Neural cell (in vitro differentiated cells): ENCODE data around the gene CLIP4. TPM values are rescaled to one million over a fixed set of nuclear protein-coding genes. Genes with fewer than 3 reads are reported as not detected.

ENCODE experiments used
- H2AFZ ChIP-seq: fragments of 200-600, 300-800 bp; sonication (generic), shearing (Covaris generic); 2 replicates; pipeline ENCODE4 v1.6.0; 2014; ENCODE audit warnings: low read depth, mild to moderate bottlenecking, antibody characterized with exemption, low read length, moderate library complexity
- H3F3A ChIP-seq: fragments of 200-600 bp; shearing (Covaris generic); 2 replicates; pipeline ENCODE4 v1.6.1; 2016; ENCODE audit warnings: mild to moderate bottlenecking, moderate library complexity, mixed read lengths, antibody characterized with exemption, low read length; ENCODE audit not compliant: insufficient read depth, poor library complexity, severe bottlenecking
- H3K27ac ChIP-seq: fragments of 200-600, 300-800 bp; sonication (generic), shearing (Covaris generic); 2 replicates; pipeline ENCODE4 v1.5.1; 2014; ENCODE audit warnings: mild to moderate bottlenecking, low read length, moderate library complexity
- H3K27me3 ChIP-seq: fragments of 300-800, 200-600 bp; sonication (generic), shearing (Covaris generic); 2 replicates; pipeline ENCODE4 v1.6.0; 2014; ENCODE audit warnings: mild to moderate bottlenecking, low read depth, low read length, moderate library complexity; ENCODE audit not compliant: insufficient read depth
- H3K36me3 ChIP-seq: fragments of 300-800, 200-600 bp; sonication (generic), shearing (Covaris generic); 2 replicates; pipeline ENCODE4 v1.5.1; 2014; ENCODE audit warnings: mild to moderate bottlenecking, antibody characterized with exemption, low read length, moderate library complexity; ENCODE audit not compliant: insufficient read depth
- H3K4me2 ChIP-seq: fragments of 300-800, 200-600 bp; sonication (generic), shearing (Covaris generic); 2 replicates; pipeline ENCODE4 v1.6.0; 2014; ENCODE audit warnings: mild to moderate bottlenecking, low read length
- H3K4me3 ChIP-seq: fragments of 300-800, 200-600 bp; sonication (generic), shearing (Covaris generic); 2 replicates; pipeline ENCODE4 v1.5.1; 2014; ENCODE audit warnings: mild to moderate bottlenecking, low read length, moderate library complexity
- H3K79me2 ChIP-seq: fragments of 200-600 bp; shearing (Covaris generic); replicated peaks from 2 replicates; pipeline ENCODE4 v1.6.0; 2014; ENCODE audit warnings: mild to moderate bottlenecking, low read length, moderate library complexity; ENCODE audit not compliant: insufficient read depth
- H3K9ac ChIP-seq: fragments of 300-800, 200-600 bp; sonication (generic), shearing (Covaris generic); 2 replicates; pipeline ENCODE4 v1.6.1; 2016; ENCODE audit warnings: mild to moderate bottlenecking, low read length, mixed read lengths
- H3K9me2 ChIP-seq: fragments of 200-600 bp; shearing (Covaris generic); 2 replicates; pipeline ENCODE4 v1.6.1; 2016; ENCODE audit warnings: mild to moderate bottlenecking, low read length, mixed read lengths; ENCODE audit not compliant: insufficient read depth
- H3K9me3 ChIP-seq: fragments of 200-600, 300-800 bp; sonication (generic), shearing (Covaris generic); 2 replicates; pipeline ENCODE4 v1.6.1; 2016; ENCODE audit warnings: mild to moderate bottlenecking, mixed run types, low read length, moderate library complexity, mixed read lengths
- H4K20me1 ChIP-seq: fragments of 200-600 bp; shearing (Covaris generic); 2 replicates; pipeline ENCODE4 v1.6.1; 2016; ENCODE audit warnings: mild to moderate bottlenecking, mixed run types; ENCODE audit not compliant: insufficient read depth
- CTCF ChIP-seq: fragments of 450-650 bp; IDR thresholded peaks from 2 replicates; pipeline ENCODE4 v1.5.1; 2014; ENCODE audit warnings: antibody characterized with exemption, mild to moderate bottlenecking, moderate library complexity; ENCODE audit not compliant: poor library complexity, severe bottlenecking
- EP300 ChIP-seq: fragments of 450-650 bp; conservative IDR thresholded peaks from 2 replicates; pipeline ENCODE4 v1.6.1; 2014; ENCODE audit warnings: antibody characterized with exemption, mild to moderate bottlenecking, moderate library complexity; ENCODE audit not compliant: poor library complexity, severe bottlenecking
- EZH2 ChIP-seq: fragments of 200-600, 300-800 bp; shearing (Covaris generic), sonication (generic); IDR thresholded peaks from 2 replicates; pipeline ENCODE4 v1.6.1; 2014; ENCODE audit warnings: antibody characterized with exemption, low read length, borderline replicate concordance, mild to moderate bottlenecking; ENCODE audit not compliant: insufficient read depth, poor library complexity, severe bottlenecking
- MXI1 ChIP-seq: fragments of 450-650 bp; conservative IDR thresholded peaks from 2 replicates; pipeline ENCODE4 v1.6.1; 2014; ENCODE audit warnings: antibody characterized with exemption, mild to moderate bottlenecking; ENCODE audit not compliant: poor library complexity, severe bottlenecking
- POLR2AphosphoS5 ChIP-seq: IDR thresholded peaks from 2 replicates; pipeline ENCODE4 v1.6.1; 2012
- RAD21 ChIP-seq: fragments of 450-650 bp; conservative IDR thresholded peaks from 2 replicates; pipeline ENCODE4 v1.6.1; 2014; ENCODE audit warnings: antibody characterized with exemption, mild to moderate bottlenecking, moderate library complexity
- REST ChIP-seq: IDR thresholded peaks from 2 replicates; pipeline ENCODE4 v1.6.1; 2012; ENCODE audit warnings: borderline replicate concordance
- SMC3 ChIP-seq: fragments of 450-650 bp; conservative IDR thresholded peaks from 2 replicates; pipeline ENCODE4 v1.6.1; 2014; ENCODE audit warnings: antibody characterized with exemption, mild to moderate bottlenecking, moderate library complexity; ENCODE audit not compliant: poor library complexity
- TAF1 ChIP-seq: IDR thresholded peaks from 2 replicates; pipeline ENCODE4 v1.6.1; 2012; ENCODE audit warnings: low read depth
- polyA plus RNA-seq: library from polyadenylated mRNA; depleted of rRNA; stranded (reverse); fragments of >200 nt; gene quantifications from 2 replicates; pipeline ENCODE4 v1.2.3, GENCODE V29; 2014

CLIP4 gene
- polyA plus RNA-seq, 1 donor from 2014 or later: 10.2 TPM

GRCh38 chr2:29070526-29070925 lies 44.7 kb upstream of the CLIP4 start:
- Histone ChIP-seq H3K27ac (no peak overlapping the region), H3F3A (no peaks in the 10 kb centered on the region), H3K9me3 (no peaks in the 10 kb centered on the region), H4K20me1 (no peaks in the 10 kb centered on the region), H3K36me3 (no peaks in the 10 kb centered on the region), H2AFZ (no peak overlapping the region), H3K4me3 (no peak overlapping the region), H3K27me3 (no peaks in the 10 kb centered on the region), H3K79me2 (no peaks in the 10 kb centered on the region), H3K9ac (no peak overlapping the region), H3K4me2 (no peak overlapping the region), H3K9me2 (no peaks in the 10 kb centered on the region)
- no peak for TF ChIP-seq MXI1
- no peak for TF ChIP-seq TAF1
- TF ChIP-seq POLR2AphosphoS5: no peak
- TF ChIP-seq EP300: no peak
- no peak for TF ChIP-seq SMC3
- no peak for TF ChIP-seq CTCF
- no peak for TF ChIP-seq REST
- TF ChIP-seq RAD21: no peak
- TF ChIP-seq EZH2: no peak

- H3K79me2 ChIP-seq: no peaks in the 10 kb centered on the region
- H3K27ac ChIP-seq: no peak overlapping the region
- H2AFZ ChIP-seq: no peak overlapping the region
- TF ChIP-seq CTCF: no peak
- TF ChIP-seq MXI1: no peak
- TF ChIP-seq EP300: no peak
- no peak for TF ChIP-seq POLR2AphosphoS5
- TF ChIP-seq TAF1: no peak
- no peak for TF ChIP-seq EZH2
- no peak for TF ChIP-seq RAD21
- TF ChIP-seq REST: no peak
- no peak for TF ChIP-seq SMC3
- no peak overlapping the region for H3K9ac ChIP-seq
- H4K20me1 ChIP-seq: no peaks in the 10 kb centered on the region
- no peaks in the 10 kb centered on the region for H3K9me3 ChIP-seq
- H3K4me3 ChIP-seq: no peak overlapping the region
- H3K27me3 ChIP-seq: no peaks in the 10 kb centered on the region
- no peaks in the 10 kb centered on the region for H3K36me3 ChIP-seq
- H3K4me2 ChIP-seq: no peak overlapping the region
- H3F3A ChIP-seq: no peaks in the 10 kb centered on the region
- no peaks in the 10 kb centered on the region for H3K9me2 ChIP-seq
These were observed 43.9 kb upstream of the CLIP4 start for GRCh38 chr2:29071032-29071975.
